Uterus (tissue), 4 donors: ENCODE measurements around the gene RNF111. TPM values are rescaled to one million over a fixed set of nuclear protein-coding genes. Genes with fewer than 3 reads are reported as not detected.

Experiments
- DNase-seq, 2 donors: peaks; one replicate each; pipeline ENCODE4 v3.0.0-alpha.2; 2019 to 2020
- H3K27ac ChIP-seq, 2 donors: fragments of 200-600 bp; sonication (generic); 1 replicate in 1 of 2; 2 replicates in 1 of 2; pipeline ENCODE4 v1.5.1; 2016 to 2018
- H3K27me3 ChIP-seq, 2 donors: fragments of 200-600 bp; sonication (generic); one replicate each; pipeline ENCODE4 v1.5.1; 2018 to 2019; ENCODE audit warnings: control low read depth in 1 of 2
- H3K36me3 ChIP-seq, 2 donors: fragments of 200-600 bp; sonication (generic); one replicate each; pipeline ENCODE4 v1.5.1; 2019; ENCODE audit warnings: control low read depth in 1 of 2
- H3K4me1 ChIP-seq, 2 donors: fragments of 200-600 bp; sonication (generic); one replicate each; pipeline ENCODE4 v1.5.1; 2018 to 2019; ENCODE audit warnings: control low read depth in 1 of 2
- H3K4me3 ChIP-seq, 2 donors: fragments of 200-600 bp; sonication (generic); 1 replicate in 1 of 2; 2 replicates in 1 of 2; pipeline ENCODE4 v1.5.1; 2018 to 2019; ENCODE audit warnings: mild to moderate bottlenecking in 1 of 2
- H3K9me3 ChIP-seq, 2 donors: fragments of 200-600 bp; sonication (generic); one replicate each; pipeline ENCODE4 v1.5.1; 2019; ENCODE audit warnings: control low read depth in 1 of 2
- CTCF ChIP-seq, 4 experiments: fragments of 200-600 bp in 2 of 4; fragments of 450-650 bp in 2 of 4; sonication (generic) in 2 of 4; IDR thresholded peaks; one replicate each; pipeline ENCODE4 v1.5.1; 2016 to 2019; ENCODE audit warnings: antibody characterized with exemption in 4 of 4, mild to moderate bottlenecking in 2 of 4, moderate library complexity in 1 of 4
- POLR2A ChIP-seq, 2 donors: fragments of 450-650 bp; IDR thresholded peaks; one replicate each; pipeline ENCODE4 v1.6.1; 2016; ENCODE audit warnings: antibody characterized with exemption in 2 of 2, mild to moderate bottlenecking in 1 of 2, moderate library complexity in 1 of 2
- intact Hi-C: fragments of 100-400 bp; cut with DNase I; formaldehyde crosslinking; loops from one replicate; pipeline ENCODE4 v1.15.1; 2023; ENCODE audit warnings: low total_unique reads
- total RNA-seq, 4 donors: library from RNA; depleted of rRNA in 3 of 4; stranded (reverse); fragments of >200 nt in 3 of 4; gene quantifications; one replicate each; pipeline versions ENCODE4 v1.1.0 to v1.2.4, GENCODE V29; 2014 to 2023
- donor health status: DM: yes; HTN: yes; CAD: no.

The RNF111 gene
- total RNA-seq, 4 donors from 2014 or later, result 25.9 to 43.9 (median 30.5) TPM

- H3K4me1 ChIP-seq, result no peaks in the 10 kb centered on the region
- H3K36me3 ChIP-seq, result no peaks in the 10 kb centered on the region
- intact Hi-C loops, result no loop called here
- TF ChIP-seq POLR2A (IDR thresholded peaks at IDR 0.05), result no peak
- TF ChIP-seq CTCF (IDR thresholded peaks at IDR 0.05), result no peak
- no peak overlapping the region for H3K4me3 ChIP-seq
- H3K27me3 ChIP-seq, result no peaks in the 10 kb centered on the region
- peaks cover 0 to 4% of the 10 kb centered on the region in 2 donors for H3K9me3 ChIP-seq
- H3K27ac ChIP-seq, result no peak overlapping the region
- DNase-seq, result no peak
Observed at GRCh38 chr15:59074607-59075006, 87.1 kb downstream of the RNF111 start.

GRCh38 chr15:59087731-59088130 lies 100.3 kb downstream of the RNF111 start:
- Histone ChIP-seq H3K9me3 (no peaks in the 10 kb centered on the region), H3K27ac (no peak overlapping the region), H3K4me3 (no peak overlapping the region), H3K4me1 (no peaks in the 10 kb centered on the region), H3K27me3 (no peaks in the 10 kb centered on the region), H3K36me3 (no peaks in the 10 kb centered on the region)
- no peak for DNase-seq
- TF ChIP-seq POLR2A (IDR thresholded peaks at IDR 0.05) (no peak), CTCF (IDR thresholded peaks at IDR 0.05) (no peak)
- intact Hi-C loops, result no loop called here

- no peaks in the 10 kb centered on the region for H3K36me3 ChIP-seq
- H3K4me3 ChIP-seq, result no peak overlapping the region
- no peak for DNase-seq
- intact Hi-C loops, result no loop called here
- TF ChIP-seq POLR2A (IDR thresholded peaks at IDR 0.05) (no peak), CTCF (IDR thresholded peaks at IDR 0.05) (no peak)
- H3K27ac ChIP-seq, result no peak overlapping the region
- no peaks in the 10 kb centered on the region for H3K4me1 ChIP-seq
- H3K27me3 ChIP-seq, result no peaks in the 10 kb centered on the region
- H3K9me3 ChIP-seq, result no peaks in the 10 kb centered on the region
Observed at GRCh38 chr15:59094077-59094476, 106.6 kb downstream of the RNF111 start.

GRCh38 chr15:59096429-59096828 lies 109.0 kb downstream of the RNF111 start:
- Histone ChIP-seq H3K36me3 (no peaks in the 10 kb centered on the region), H3K4me1 (no peaks in the 10 kb centered on the region), H3K27me3 (no peaks in the 10 kb centered on the region), H3K4me3 (no peak overlapping the region), H3K27ac (no peak overlapping the region), H3K9me3 (no peaks in the 10 kb centered on the region)
- intact Hi-C loops, result no loop called here
- TF ChIP-seq POLR2A (IDR thresholded peaks at IDR 0.05) (no peak), CTCF (IDR thresholded peaks at IDR 0.05) (no peak)
- DNase-seq, result no peak

GRCh38 chr15:59099162-59099685 lies 111.8 kb downstream of the RNF111 start:
- H3K27me3 ChIP-seq, result no peaks in the 10 kb centered on the region
- no peak overlapping the region for H3K4me3 ChIP-seq
- H3K9me3 ChIP-seq, result no peaks in the 10 kb centered on the region
- H3K27ac ChIP-seq, result no peak overlapping the region
- TF ChIP-seq CTCF (IDR thresholded peaks at IDR 0.05), result no peak
- no peak for TF ChIP-seq POLR2A (IDR thresholded peaks at IDR 0.05)
- intact Hi-C loops, result no loop called here
- no peaks in the 10 kb centered on the region for H3K4me1 ChIP-seq
- H3K36me3 ChIP-seq, result no peaks in the 10 kb centered on the region
- no peak for DNase-seq
